Muscle layer of duodenum (tissue), 2 donors: ENCODE data around the gene ZNF799.
"Not testable (repeated sequence)": the region's sequence is repeated elsewhere in the genome, so short reads cannot be mapped to it uniquely, and the experiment has no call there.

ENCODE experiments used
- H3K27ac ChIP-seq: one replicate; pipeline ENCODE4 v1.7.0; 2013; ENCODE audit warnings: mild to moderate bottlenecking, low read length
- H3K27me3 ChIP-seq: one replicate; pipeline ENCODE4 v1.7.0; 2013; ENCODE audit warnings: low read depth, mild to moderate bottlenecking, control low read depth, low read length
- H3K36me3 ChIP-seq, 2 donors: one replicate each; pipeline ENCODE4 v1.7.0; 2013; ENCODE audit warnings: low read length in 2 of 2, control low read depth in 1 of 2, mild to moderate bottlenecking in 1 of 2; ENCODE audit not compliant: insufficient read depth in 2 of 2, control insufficient read depth in 1 of 2
- H3K4me1 ChIP-seq, 2 donors: one replicate each; pipeline ENCODE4 v1.7.0; 2013; ENCODE audit warnings: low read length in 2 of 2, mild to moderate bottlenecking in 2 of 2, control low read depth in 1 of 2, moderate library complexity in 1 of 2; ENCODE audit not compliant: insufficient read depth in 2 of 2, control insufficient read depth in 1 of 2
- H3K4me3 ChIP-seq, 2 donors: one replicate each; pipeline ENCODE4 v1.7.0; 2013; ENCODE audit warnings: low read length in 2 of 2, low read depth in 1 of 2, mild to moderate bottlenecking in 1 of 2
- H3K9me3 ChIP-seq, 2 donors: one replicate each; pipeline ENCODE4 v1.7.0; 2013; ENCODE audit warnings: low read length in 2 of 2, control low read depth in 1 of 2, mild to moderate bottlenecking in 1 of 2; ENCODE audit not compliant: control insufficient read depth in 1 of 2
- donor health status: healthy.

The ZNF799 gene

DNA sequence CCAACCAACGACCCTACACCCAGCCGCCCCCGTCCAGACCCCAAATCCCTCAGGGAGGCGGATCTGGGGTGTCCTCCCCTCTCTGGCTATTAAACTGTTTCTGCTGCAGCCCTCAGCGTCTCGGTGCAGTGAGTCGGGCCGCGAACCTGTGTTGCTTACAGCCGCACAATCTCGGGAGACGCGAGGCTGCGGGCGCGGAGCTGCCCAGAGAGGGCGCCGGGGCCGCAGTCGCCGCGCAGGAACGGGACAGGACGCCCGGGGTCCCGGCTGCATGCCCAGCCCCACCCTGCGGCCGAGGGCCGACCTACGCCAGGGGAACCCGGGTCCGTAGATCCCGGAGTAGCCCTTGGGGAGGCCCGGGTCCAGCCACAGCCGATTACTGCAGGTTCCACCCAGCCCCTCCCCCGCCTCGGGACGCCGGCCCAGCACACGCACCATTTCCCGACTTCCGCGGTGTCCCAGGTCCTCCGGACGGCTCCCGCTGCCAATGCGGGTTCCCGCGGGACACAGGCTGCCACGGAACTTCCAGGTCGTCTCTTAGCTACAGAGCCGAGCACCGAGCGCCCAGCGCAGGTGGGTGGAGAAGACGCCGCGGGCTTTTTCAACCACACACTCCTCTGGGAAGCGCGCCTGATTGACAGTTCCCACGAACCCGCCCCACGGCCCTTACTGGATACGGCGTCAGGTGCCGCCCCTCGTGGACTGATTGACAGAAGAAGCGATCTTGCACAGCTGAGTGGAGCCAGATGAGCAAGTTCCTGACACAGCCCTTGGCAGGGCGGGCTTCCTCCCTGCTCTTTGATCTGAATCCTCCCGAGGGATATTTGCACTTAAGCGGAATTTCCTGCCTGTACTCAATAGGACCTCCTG is at the start of gene ZNF799:
Gene ZNF799, minus strand, starts transcription at position 639 of the 870 bp plus-strand sequence. Its CDS starts 201 bp downstream, at position 438.
- Histone ChIP-seq H3K4me1 (peaks cover 0 to 4% of the 10 kb centered on the region in 2 donors), H3K27ac (peak within 1 kb of the TSS; percentile 39), H3K9me3 (no peaks in the 10 kb centered on the region), H3K27me3 (no peaks in the 10 kb centered on the region), H3K4me3 (peak within 1 kb of the TSS; percentile 69 to 87), H3K36me3 (no peaks in the 10 kb centered on the region)

DNA sequence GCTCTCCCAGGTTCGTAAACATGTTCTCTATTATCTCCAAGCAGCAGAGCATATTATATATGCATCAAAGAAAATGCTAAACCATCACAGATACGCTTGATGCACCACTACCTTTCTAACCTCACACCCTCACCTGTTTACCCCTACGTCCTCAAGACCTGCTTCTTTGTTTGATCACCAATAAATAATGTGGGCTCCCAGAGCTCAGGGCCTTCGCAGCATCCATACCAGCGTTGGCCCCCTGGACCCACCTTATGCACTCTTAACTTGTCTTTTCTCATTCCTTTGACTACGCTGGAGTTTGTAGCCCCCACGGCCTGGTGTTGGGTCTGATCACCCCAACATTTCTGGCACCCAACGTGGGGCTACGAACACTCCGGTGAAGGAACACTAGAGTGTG is 49.8 kb upstream of the ZNF799 start:
- Histone ChIP-seq H3K36me3 (peaks cover 0 to 8% of the 10 kb centered on the region in 2 donors), H3K27me3 (no peaks in the 10 kb centered on the region), H3K27ac (no peak overlapping the region), H3K9me3 (peaks cover 0 to 33% of the 10 kb centered on the region in 2 donors), H3K4me3 (peak overlapping the region in 1 of 2 donors; percentile 32), H3K4me1 (no peaks in the 10 kb centered on the region)

DNA sequence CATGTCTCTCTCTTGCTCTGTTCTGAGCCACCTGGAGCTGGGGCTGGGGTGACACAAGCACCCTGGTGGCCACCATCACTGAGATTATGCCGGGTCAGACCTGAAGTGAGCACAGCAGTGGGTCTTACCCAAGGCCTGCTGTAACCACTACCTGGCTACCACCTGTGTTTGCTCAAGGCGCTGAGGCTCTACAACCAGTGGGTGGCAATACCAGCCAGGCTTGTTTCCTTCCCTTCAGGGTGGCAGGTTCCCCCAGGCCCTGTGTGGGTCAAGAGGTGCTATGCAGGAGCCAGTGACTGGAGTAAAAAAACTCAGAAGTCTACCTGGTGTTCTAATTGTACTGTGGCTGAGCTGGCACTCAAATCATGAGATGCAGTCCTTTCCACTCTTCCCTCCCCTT is 47.7 kb upstream of the ZNF799 start:
- H3K4me1 ChIP-seq: no peaks in the 10 kb centered on the region
- H3K36me3 ChIP-seq: peaks cover 0 to 8% of the 10 kb centered on the region in 2 donors
- peaks cover 0 to 34% of the 10 kb centered on the region in 2 donors for H3K9me3 ChIP-seq
- no peak overlapping the region for H3K4me3 ChIP-seq
- H3K27ac ChIP-seq: no peak overlapping the region
- H3K27me3 ChIP-seq: no peaks in the 10 kb centered on the region

DNA sequence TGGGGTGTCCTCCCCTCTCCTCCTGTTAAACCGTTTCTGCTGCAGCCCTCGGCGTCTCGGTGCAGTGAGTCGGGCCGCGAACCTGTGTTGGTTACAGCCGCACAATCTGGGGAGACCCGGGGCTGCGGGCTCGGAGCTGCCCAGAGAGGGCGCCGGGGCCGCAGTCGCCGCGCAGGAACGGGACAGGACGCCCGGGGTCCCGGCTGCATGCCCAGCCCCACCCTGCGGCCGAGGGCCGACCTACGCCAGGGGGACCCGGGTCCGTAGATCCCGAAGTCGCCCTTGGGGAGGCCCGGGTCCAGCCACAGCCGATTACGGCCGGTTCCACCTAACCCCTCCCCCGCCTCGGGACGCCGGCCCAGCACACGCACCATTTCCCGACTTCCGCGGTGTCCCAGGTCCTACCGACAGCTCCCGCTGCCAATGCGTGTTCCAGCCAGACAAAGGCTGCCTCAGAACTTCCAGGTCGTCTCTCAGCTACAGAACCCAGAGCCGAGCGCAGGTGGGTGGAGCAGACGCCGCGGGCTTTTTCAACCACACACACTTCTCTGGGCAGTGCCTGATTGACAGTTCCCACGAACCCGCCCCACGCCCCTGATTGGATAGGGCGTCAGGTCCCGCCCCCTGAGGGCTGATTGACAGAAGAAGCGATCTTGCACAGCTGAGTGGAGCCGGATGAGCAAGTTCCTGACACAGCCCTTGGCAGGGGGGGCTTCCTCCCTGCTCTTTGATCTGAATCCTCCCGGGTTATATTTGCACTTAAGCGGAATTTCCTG is 39.7 kb upstream of the ZNF799 start, which contains the start of gene ZNF443:
Gene ZNF443, minus strand, starts transcription at position 481 of the 776 bp plus-strand sequence. Its CDS starts 107 bp downstream, at position 374.
- H3K9me3 ChIP-seq: peaks cover 0 to 5% of the 10 kb centered on the region in 2 donors
- H3K27me3 ChIP-seq: no peaks in the 10 kb centered on the region
- no peaks in the 10 kb centered on the region for H3K4me1 ChIP-seq
- no peak within 1 kb of the TSS for H3K27ac ChIP-seq
- no peaks in the 10 kb centered on the region for H3K36me3 ChIP-seq
- H3K4me3 ChIP-seq: peak within 1 kb of the TSS; percentile 70 to 87

DNA sequence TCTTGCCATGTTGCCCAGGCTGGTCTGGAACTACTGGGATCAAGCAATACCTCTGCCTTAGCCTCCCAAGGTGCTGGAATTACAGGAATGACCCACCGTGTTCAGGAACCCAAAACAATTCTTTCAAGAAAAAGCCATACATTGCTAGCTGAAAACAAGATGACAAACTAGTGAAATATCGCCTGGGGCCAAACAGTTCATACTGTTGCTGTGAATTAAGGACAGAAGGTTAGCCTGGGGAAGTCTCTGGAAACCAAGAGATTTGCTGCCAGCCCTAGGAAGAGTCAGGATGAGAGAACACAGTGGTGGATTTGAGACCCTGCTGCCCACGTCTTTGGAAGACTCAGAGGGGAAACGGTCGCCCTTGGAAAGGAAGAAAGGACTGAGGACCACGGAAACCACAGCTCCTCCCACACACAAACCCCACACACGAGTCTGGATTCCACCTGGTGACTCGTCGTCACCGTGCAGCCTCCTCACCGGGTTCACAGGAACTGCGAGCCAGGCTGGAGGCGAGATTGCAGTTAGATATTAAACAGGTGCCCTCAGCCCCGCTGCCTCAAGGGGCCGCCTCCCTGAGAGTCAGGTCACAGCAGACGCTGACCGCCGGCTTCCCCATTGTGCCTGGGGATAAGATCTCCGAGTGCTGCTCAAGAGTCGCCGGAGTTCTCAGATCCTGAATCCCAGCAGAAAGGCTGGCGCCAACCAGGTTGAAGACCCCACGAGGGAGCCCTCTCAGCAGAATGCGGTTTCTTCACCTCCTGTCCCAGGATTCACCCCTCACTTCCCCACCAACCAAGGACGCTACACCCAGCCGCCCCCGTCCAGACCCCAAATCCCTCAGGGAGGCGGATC is 38.8 kb upstream of the ZNF799 start:
- not testable (repeated sequence) for H3K9me3 ChIP-seq, H3K27ac ChIP-seq

GRCh38 chr19:12430726-12431299 is 29.7 kb upstream of the ZNF799 start:
- H3K4me1 ChIP-seq, H3K9me3 ChIP-seq, H3K27me3 ChIP-seq, H3K27ac ChIP-seq, H3K4me3 ChIP-seq: not testable (repeated sequence)
- peaks cover 4 to 15% of the 10 kb centered on the region in 2 donors for H3K36me3 ChIP-seq

More for the DNA sequence above, 38.8 kb upstream of the ZNF799 start:
- H3K4me1 ChIP-seq, H3K27me3 ChIP-seq, H3K36me3 ChIP-seq: not testable (repeated sequence)
- peak overlapping the region; percentile 52 to 87 for H3K4me3 ChIP-seq

- Histone ChIP-seq H3K4me3 (no peak overlapping the region), H3K27me3 (no peaks in the 10 kb centered on the region), H3K9me3 (peaks cover 0 to 1% of the 10 kb centered on the region in 2 donors), H3K27ac (no peak overlapping the region), H3K4me1 (no peaks in the 10 kb centered on the region), H3K36me3 (peaks cover under 1 to 6% of the 10 kb centered on the region in 2 donors)
Measured at GRCh38 chr19:12425888-12426274, 24.8 kb upstream of the ZNF799 start.

GRCh38 chr19:12425236-12425887 is 24.3 kb upstream of the ZNF799 start:
- Histone ChIP-seq H3K27me3 (no peaks in the 10 kb centered on the region), H3K9me3 (no peaks in the 10 kb centered on the region), H3K4me1 (no peaks in the 10 kb centered on the region), H3K36me3 (peaks cover 0 to under 1% of the 10 kb centered on the region in 2 donors), H3K4me3 (no peak overlapping the region), H3K27ac (no peak overlapping the region)

- H3K9me3 ChIP-seq, H3K4me1 ChIP-seq, H3K27ac ChIP-seq, H3K27me3 ChIP-seq, H3K36me3 ChIP-seq, H3K4me3 ChIP-seq: not testable (repeated sequence)
Measured at GRCh38 chr19:12417273-12417672, 16.2 kb upstream of the ZNF799 start.

- Histone ChIP-seq H3K27me3 (no peaks in the 10 kb centered on the region), H3K27ac (no peak overlapping the region), H3K36me3 (no peaks in the 10 kb centered on the region), H3K9me3 (peaks cover 0 to 4% of the 10 kb centered on the region in 2 donors), H3K4me1 (no peaks in the 10 kb centered on the region), H3K4me3 (no peak overlapping the region)
Measured at GRCh38 chr19:12411893-12412292, 10.8 kb upstream of the ZNF799 start.
